ENCODE measurements around the gene RNF208.

RNF208 gene

GRCh38 chr9:137189297-137190295 lies 32.4 kb downstream of the RNF208 start:
- DNase-seq = no peak

- peak; percentile 92 to 93 for DNase-seq
These were observed 33.3 kb downstream of the RNF208 start, which contains the start of the genes ANAPC2 and SSNA1 for GRCh38 chr9:137188490-137189296. ANAPC2 (minus strand) TSS chr9:137188560; CDS start chr9:137188532, 28 bp downstream. SSNA1 (plus strand) TSS chr9:137188676; CDS start chr9:137188727, 51 bp downstream.

GRCh38 chr9:137188086-137188489 lies 34.0 kb downstream of the RNF208 start:
- no peak for DNase-seq

- DNase-seq = no peak
These were observed 34.7 kb downstream of the RNF208 start for GRCh38 chr9:137187386-137187785.

GRCh38 chr9:137186385-137186784 lies 35.7 kb downstream of the RNF208 start:
- peak in 1 of 2 experiments; percentile 7 for DNase-seq

- no peak for DNase-seq
These were observed 36.1 kb downstream of the RNF208 start for GRCh38 chr9:137185921-137186320.

- no peak for DNase-seq
These were observed 37.0 kb downstream of the RNF208 start for GRCh38 chr9:137184881-137185660.

GRCh38 chr9:137183980-137184595 lies 38.0 kb downstream of the RNF208 start:
- DNase-seq = no peak

GRCh38 chr9:137182836-137183235 lies 39.2 kb downstream of the RNF208 start:
- DNase-seq = no peak

- no peak for DNase-seq
These were observed 40.4 kb downstream of the RNF208 start for GRCh38 chr9:137181680-137182079.

GRCh38 chr9:137180491-137180890 lies 41.5 kb downstream of the RNF208 start:
- DNase-seq = no peak

- no peak for DNase-seq
These were observed 42.3 kb downstream of the RNF208 start for GRCh38 chr9:137179761-137180160.

GRCh38 chr9:137178939-137179630 lies 43.0 kb downstream of the RNF208 start:
- no peak for DNase-seq

GRCh38 chr9:137178201-137178938 lies 43.7 kb downstream of the RNF208 start:
- no peak for DNase-seq

GRCh38 chr9:137176302-137177182 lies 45.5 kb downstream of the RNF208 start:
- DNase-seq = peak in 1 of 2 experiments; percentile 46

- DNase-seq = no peak
These were observed 46.6 kb downstream of the RNF208 start for GRCh38 chr9:137175345-137175961.

GRCh38 chr9:137174722-137175293 lies 47.2 kb downstream of the RNF208 start:
- DNase-seq = no peak

- DNase-seq = no peak
These were observed 48.0 kb downstream of the RNF208 start for GRCh38 chr9:137173796-137174664.
